ENCODE measurements around the gene OR4B1. TPM values are rescaled to one million over a fixed set of nuclear protein-coding genes. Genes with fewer than 3 reads are reported as not detected.

OR4B1 gene
- total and polyA plus RNA-seq, 2 of the 8 experiments (the other 6 are each of a cell fraction or from before 2014, with no cell fraction given), result not detected

GRCh38 chr11:48244804-48245203 lies 28.2 kb downstream of the OR4B1 start, which contains the start of gene OR4X2 (continued):
- no peak for TF ChIP-seq CTCF (IDR thresholded peaks at IDR 0.05; ENCODE audit: control extremely low read depth in 1 of 3, insufficient read depth in 1 of 3, low read depth in 1 of 3, low read length in 3 of 3)
- TF ChIP-seq HDAC2 (IDR thresholded peaks at IDR 0.05; ENCODE audit: borderline replicate concordance in 1 of 2, low read depth in 2 of 2, low read length in 2 of 2), result no peak
- no peak for TF ChIP-seq ATF3 (IDR thresholded peaks at IDR 0.05; ENCODE audit: insufficient read depth, low read depth, low read length)
- TF ChIP-seq JUN (IDR thresholded peaks at IDR 0.05; ENCODE audit: low read depth, low read length), result no peak
- TF ChIP-seq TAF7 (optimal IDR thresholded peaks at IDR 0.05; ENCODE audit: borderline replicate concordance, low read depth, low read length), result no peak
- no peak for TF ChIP-seq RAD21 (IDR thresholded peaks at IDR 0.05 in 1 of 2, conservative IDR thresholded peaks at IDR 0.05 in 1 of 2; ENCODE audit: low read depth in 2 of 2, low read length in 2 of 2)
